NB4 (cell line): Measurements from ENCODE around the gene MAP3K21.

Source experiments
- POLR2A ChIP-seq: IDR thresholded peaks from 2 replicates; pipeline ENCODE4 v1.6.1; 2011; ENCODE audit warnings: mild to moderate bottlenecking; ENCODE audit not compliant: insufficient read length; ENCODE audit errors: extremely low read depth
- TF ChIP-seq, protein P1 (sequence below): IDR thresholded peaks from one replicate; pipeline ENCODE4 v1.5.1; 2012; ENCODE audit warnings: low read depth, low read length

- TF ChIP-seq POLR2A = no peak
- TF ChIP-seq, protein P1, sequence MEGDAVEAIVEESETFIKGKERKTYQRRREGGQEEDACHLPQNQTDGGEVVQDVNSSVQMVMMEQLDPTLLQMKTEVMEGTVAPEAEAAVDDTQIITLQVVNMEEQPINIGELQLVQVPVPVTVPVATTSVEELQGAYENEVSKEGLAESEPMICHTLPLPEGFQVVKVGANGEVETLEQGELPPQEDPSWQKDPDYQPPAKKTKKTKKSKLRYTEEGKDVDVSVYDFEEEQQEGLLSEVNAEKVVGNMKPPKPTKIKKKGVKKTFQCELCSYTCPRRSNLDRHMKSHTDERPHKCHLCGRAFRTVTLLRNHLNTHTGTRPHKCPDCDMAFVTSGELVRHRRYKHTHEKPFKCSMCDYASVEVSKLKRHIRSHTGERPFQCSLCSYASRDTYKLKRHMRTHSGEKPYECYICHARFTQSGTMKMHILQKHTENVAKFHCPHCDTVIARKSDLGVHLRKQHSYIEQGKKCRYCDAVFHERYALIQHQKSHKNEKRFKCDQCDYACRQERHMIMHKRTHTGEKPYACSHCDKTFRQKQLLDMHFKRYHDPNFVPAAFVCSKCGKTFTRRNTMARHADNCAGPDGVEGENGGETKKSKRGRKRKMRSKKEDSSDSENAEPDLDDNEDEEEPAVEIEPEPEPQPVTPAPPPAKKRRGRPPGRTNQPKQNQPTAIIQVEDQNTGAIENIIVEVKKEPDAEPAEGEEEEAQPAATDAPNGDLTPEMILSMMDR = no peak
Measured at GRCh38 chr1:233393084-233393840, 65.7 kb downstream of the MAP3K21 start.
